Transverse colon (tissue), 4 donors: Measurements from ENCODE around the gene CANT1. TPM values are rescaled to one million over a fixed set of nuclear protein-coding genes. Genes with fewer than 3 reads are reported as not detected.

Source experiments
- DNase-seq: peaks from one replicate; pipeline ENCODE4 v3.0.0-alpha.2; 2019
- H3K27ac ChIP-seq, 4 donors: fragments of 200-600 bp; sonication (generic); 2 replicates each; pipeline ENCODE4 v1.5.1; 2016 to 2018; ENCODE audit warnings: inconsistent platforms in 4 of 4
- H3K27me3 ChIP-seq: fragments of 200-600 bp; sonication (generic); 2 replicates; pipeline ENCODE4 v1.5.1; 2017; ENCODE audit warnings: inconsistent platforms
- H3K36me3 ChIP-seq, 4 donors: fragments of 200-600 bp; sonication (generic); 2 replicates each; pipeline ENCODE4 v1.5.1; 2017 to 2019; ENCODE audit warnings: inconsistent platforms in 4 of 4
- H3K4me1 ChIP-seq, 4 donors: fragments of 200-600 bp; sonication (generic); 2 replicates each; pipeline ENCODE4 v1.5.1; 2017 to 2020; ENCODE audit warnings: inconsistent platforms in 4 of 4
- H3K4me3 ChIP-seq, 4 donors: fragments of 200-600 bp; sonication (generic); 1 replicate in 1 of 4; 2 replicates in 3 of 4; pipeline versions ENCODE4 v1.5.1 to v1.6.1; 2017 to 2019; ENCODE audit warnings: inconsistent platforms in 4 of 4
- H3K9me3 ChIP-seq, 2 donors: fragments of 200-600 bp; sonication (generic); 2 replicates each; pipeline ENCODE4 v1.5.1; 2017 to 2019; ENCODE audit warnings: inconsistent platforms in 2 of 2
- CTCF ChIP-seq, 5 experiments: fragments of 200-600 bp in 3 of 5; fragments of 450-650 bp in 2 of 5; sonication (generic) in 3 of 5; IDR thresholded peaks; 1 replicate in 2 of 5; 2 replicates in 3 of 5; pipeline ENCODE4 v1.5.1; 2016 to 2017; ENCODE audit warnings: antibody characterized with exemption in 5 of 5, inconsistent platforms in 3 of 5, mild to moderate bottlenecking in 2 of 5, moderate library complexity in 1 of 5
- EP300 ChIP-seq: sonication (generic); formaldehyde crosslinking; IDR thresholded peaks from one replicate; pipeline ENCODE4 v1.6.1; 2017; ENCODE audit warnings: antibody characterized with exemption, low read depth
- POLR2A ChIP-seq: fragments of 450-650 bp; IDR thresholded peaks from one replicate; pipeline ENCODE4 v1.6.1; 2016; ENCODE audit warnings: antibody characterized with exemption, mild to moderate bottlenecking, moderate library complexity
- POLR2AphosphoS5 ChIP-seq, 3 donors: sonication (generic); formaldehyde crosslinking; IDR thresholded peaks; one replicate each; pipeline ENCODE4 v1.6.1; 2016; ENCODE audit warnings: antibody characterized with exemption in 3 of 3
- WGBS, 2 donors: methylation state at CpG; one replicate each; pipeline ENCODE4 v1.1.5; 2018; ENCODE audit warnings: low coverage in 1 of 2; 5-methylcytosine and 5-hydroxymethylcytosine counted together
- in situ Hi-C, 4 donors: fragments of 200-750 bp; cut with MboI; loops; one replicate each; pipeline versions ENCODE4 v1.15.0 to v1.15.1; 2017; ENCODE audit warnings: low sequenced_read_pairs in 3 of 4, low pct_ligation_motif_present in 1 of 4, low pct_unique_long_range_greater_than_20kb in 1 of 4
- intact Hi-C: fragments of 100-400 bp; cut with DNase I; formaldehyde crosslinking; loops from one replicate; pipeline ENCODE4 v1.15.1; 2023; ENCODE audit warnings: low total_unique reads
- total RNA-seq, 4 donors: library from RNA; depleted of rRNA; stranded (reverse); fragments of >200 nt; gene quantifications; one replicate each; pipeline ENCODE4 v1.1.0, GENCODE V29; 2016

CANT1 gene
- total RNA-seq, 4 donors from 2014 or later = 89.4 to 231 (median 138) TPM

- TF ChIP-seq CTCF (IDR thresholded peaks at IDR 0.05) = no peak
- no peak for TF ChIP-seq EP300
- no peak for TF ChIP-seq POLR2A
- no peak for TF ChIP-seq POLR2AphosphoS5 (IDR thresholded peaks at IDR 0.05)
- intact Hi-C loops = no loop called here
- peaks cover 31 to 50% (median 47%) of the 10 kb centered on the region in 4 donors for H3K4me1 ChIP-seq
- H3K36me3 ChIP-seq = no peaks in the 10 kb centered on the region
- peak overlapping the region; percentile 50 to 68 (median 66) for H3K27ac ChIP-seq
- in situ Hi-C loops = no loop called here
- no peak overlapping the region for H3K4me3 ChIP-seq
- no peaks in the 10 kb centered on the region for H3K27me3 ChIP-seq
- no peak for DNase-seq
- no peaks in the 10 kb centered on the region for H3K9me3 ChIP-seq
- WGBS, 2 donors = 36% methylated on average over 16 of the region's 16 CpGs; no CpG with 5 or more reads in 1 of the 2 donors
Observed at GRCh38 chr17:79027925-79028491, 18.4 kb upstream of the CANT1 start.

GRCh38 chr17:79027274-79027924 lies 17.8 kb upstream of the CANT1 start:
- Histone ChIP-seq H3K9me3 (no peaks in the 10 kb centered on the region), H3K36me3 (no peaks in the 10 kb centered on the region), H3K27ac (peak overlapping the region; percentile 50 to 68 (median 66)), H3K4me3 (no peak overlapping the region), H3K4me1 (peaks cover 31 to 56% (median 47%) of the 10 kb centered on the region in 4 donors), H3K27me3 (no peaks in the 10 kb centered on the region)
- in situ Hi-C loops (no loop called here), intact Hi-C loops (no loop called here)
- no peak for DNase-seq
- WGBS, 2 donors = 25% methylated on average over 10 of the region's 10 CpGs; no CpG with 5 or more reads in 1 of the 2 donors
- TF ChIP-seq POLR2A (no peak), EP300 (no peak), CTCF (IDR thresholded peaks at IDR 0.05) (no peak), POLR2AphosphoS5 (IDR thresholded peaks at IDR 0.05) (no peak)

- Histone ChIP-seq H3K4me3 (peak overlapping the region in 1 of 4 donors; percentile 0), H3K27me3 (no peaks in the 10 kb centered on the region), H3K36me3 (no peaks in the 10 kb centered on the region), H3K27ac (peak overlapping the region; percentile 57 to 68 (median 66)), H3K4me1 (peaks cover 31 to 59% (median 47%) of the 10 kb centered on the region in 4 donors), H3K9me3 (no peaks in the 10 kb centered on the region)
- WGBS, 2 donors = 41% methylated on average over 16 of the region's 16 CpGs; no CpG with 5 or more reads in 1 of the 2 donors
- intact Hi-C loops (no loop called here), in situ Hi-C loops (no loop called here)
- peak; percentile 28 for TF ChIP-seq POLR2A
- TF ChIP-seq POLR2AphosphoS5 (IDR thresholded peaks at IDR 0.05) = peak in 2 of 3 donors; percentile 70 to 78
- TF ChIP-seq EP300 = peak; percentile 46
- TF ChIP-seq CTCF (IDR thresholded peaks at IDR 0.05) = no peak
- peak; percentile 56 for DNase-seq
Observed at GRCh38 chr17:79026376-79027273, 17.1 kb upstream of the CANT1 start.
